K562 (cell line): ENCODE results near the gene ANKRD27. TPM values are rescaled to one million over a fixed set of nuclear protein-coding genes. Genes with fewer than 3 reads are reported as not detected.

Experiments used
- ATAC-seq: fragments of 200-7000 bp; cut with Tn5 transposase; 3 replicates; pipeline ENCODE4 v1.9.1; 2020; ENCODE audit warnings: moderate library complexity
- BruUV-seq: library from RNA; stranded (reverse); fragments of 400-500 nt; replicated peaks from 2 replicates; lab custom pipeline; 2021; lab: Mats Ljungman, UMichigan
- CTCF ChIA-PET: fragments of 300-600 bp; formaldehyde crosslinking; extraction: SDS; loops from one replicate; lab custom pipeline; 2021; ENCODE audit warnings: low intra/inter-chr PET ratio; lab: Yijun Ruan, JAX
- POLR2A ChIA-PET: fragments of 300-600, 350-650 bp; sonication (Branson Sonifier 250); formaldehyde crosslinking; extraction: SDS; loops from one replicate; lab custom pipeline; 2021; ENCODE audit warnings: antibody characterized with exemption, inconsistent platforms; lab: Yijun Ruan, JAX
- DNase-seq, 4 experiments: peaks; one replicate each; pipeline versions ENCODE4 v3.0.0 to v3.0.0-alpha.2; 2011 to 2018; ENCODE audit warnings: low spot score in 3 of 4, mixed read lengths in 3 of 4; ENCODE audit errors: extremely low read depth in 1 of 4
- FAIRE-seq: peaks from 2 replicates; lab custom pipeline; 2011; peaks lifted over from hg19 to GRCh38; lab: Jason Lieb, UNC
- H2AFZ ChIP-seq: 2 replicates; pipeline ENCODE4 v1.6.0; 2011; ENCODE audit warnings: low read depth, low read length, control low read depth, inconsistent platforms
- H3K27ac ChIP-seq: fragments of 200-600 bp; 3 replicates; pipeline ENCODE4 v1.8.0; 2011; ENCODE audit warnings: low read depth, mild to moderate bottlenecking, control low read depth, inconsistent platforms, low read length, moderate library complexity, mixed read lengths; ENCODE audit errors: extremely low read depth
- H3K27me3 ChIP-seq, 2 experiments: fragments of 300-600 bp in 1 of 2; 2 replicates in 1 of 2; 3 replicates in 1 of 2; pipeline versions ENCODE4 v1.6.0 to v1.8.0; 2011; ENCODE audit warnings: inconsistent platforms in 2 of 2, low read length in 2 of 2, mild to moderate bottlenecking in 1 of 2, mixed read lengths in 1 of 2, moderate library complexity in 1 of 2; ENCODE audit not compliant: control insufficient read depth in 2 of 2, insufficient read depth in 2 of 2
- H3K36me3 ChIP-seq: fragments of 300-600 bp; 3 replicates; pipeline ENCODE4 v1.8.0; 2011; ENCODE audit warnings: mild to moderate bottlenecking, low read length, inconsistent platforms; ENCODE audit not compliant: control insufficient read depth, insufficient read depth
- H3K4me1 ChIP-seq, 2 experiments: fragments of 200-600 bp in 1 of 2; replicated peaks in 1 of 2; 2 replicates in 1 of 2; 3 replicates in 1 of 2; pipeline versions ENCODE4 v1.5.1 to v1.8.0; 2011; ENCODE audit warnings: inconsistent platforms in 2 of 2, low read length in 2 of 2, mild to moderate bottlenecking in 1 of 2, mixed read lengths in 1 of 2, moderate library complexity in 1 of 2; ENCODE audit not compliant: control insufficient read depth in 2 of 2, insufficient read depth in 2 of 2
- H3K4me2 ChIP-seq: 2 replicates; pipeline ENCODE4 v1.6.1; 2011; ENCODE audit warnings: low read length, control low read depth, inconsistent platforms, mixed read lengths; ENCODE audit not compliant: insufficient read depth
- H3K4me3 ChIP-seq: fragments of 200-600 bp; sonication (generic), shearing (Covaris generic); 2 replicates; pipeline ENCODE4 v1.5.1; 2016; ENCODE audit warnings: control low read depth, inconsistent platforms
- H3K79me2 ChIP-seq: fragments of 200-600 bp; 3 replicates; pipeline ENCODE4 v1.8.0; 2011; ENCODE audit warnings: low read length, inconsistent platforms; ENCODE audit not compliant: control insufficient read depth, insufficient read depth
- H3K9ac ChIP-seq, 2 experiments: 2 replicates each; pipeline versions ENCODE4 v1.6.0 to v1.6.1; 2011; ENCODE audit warnings: low read depth in 2 of 2, low read length in 2 of 2, control low read depth in 1 of 2, inconsistent platforms in 1 of 2, mild to moderate bottlenecking in 1 of 2, mixed read lengths in 1 of 2; ENCODE audit not compliant: insufficient read depth in 1 of 2
- H3K9me1 ChIP-seq: one replicate; pipeline ENCODE4 v1.6.0; 2011; ENCODE audit warnings: inconsistent platforms, mild to moderate bottlenecking, low read length, moderate library complexity; ENCODE audit not compliant: control insufficient read depth, insufficient read depth
- H3K9me3 ChIP-seq: replicated peaks from 2 replicates; pipeline ENCODE4 v1.5.1; 2011; ENCODE audit warnings: low read depth, low read length, inconsistent platforms; ENCODE audit not compliant: control insufficient read depth, insufficient read depth
- H4K20me1 ChIP-seq: replicated peaks from 2 replicates; pipeline ENCODE4 v1.6.1; 2011; ENCODE audit warnings: low read length, inconsistent platforms, mixed read lengths; ENCODE audit not compliant: control insufficient read depth, insufficient read depth
- CHD4 ChIP-seq: fragments of 200-600 bp; sonication (generic); IDR thresholded peaks from 3 replicates; pipeline ENCODE4 v1.6.1; 2012; ENCODE audit warnings: low read depth, mild to moderate bottlenecking, mixed read lengths, low read length, inconsistent platforms; ENCODE audit not compliant: insufficient read depth, insufficient replicate concordance, poor library complexity, severe bottlenecking
- COPS2 ChIP-seq: fragments of 450-650 bp; conservative IDR thresholded peaks from 2 replicates; pipeline ENCODE4 v1.6.1; 2016; ENCODE audit warnings: mild to moderate bottlenecking, moderate library complexity
- FOS ChIP-seq: IDR thresholded peaks from 3 replicates; pipeline ENCODE4 v1.6.1; 2011; ENCODE audit not compliant: insufficient read length; ENCODE audit errors: extremely low read depth
- LCOR ChIP-seq: sonication (generic); formaldehyde crosslinking; IDR thresholded peaks from 2 replicates; pipeline ENCODE4 v1.8.0; 2022; ENCODE audit warnings: mild to moderate bottlenecking, missing genetic modification reagents
- MAFF ChIP-seq: IDR thresholded peaks from 2 replicates; pipeline ENCODE4 v1.6.1; 2012; ENCODE audit warnings: low read length, improper control_type of control experiment
- NR2C1 ChIP-seq, 2 experiments: fragments of 450-650 bp; IDR thresholded peaks; 2 replicates each; pipeline ENCODE4 v1.6.1; 2017; ENCODE audit warnings: mild to moderate bottlenecking in 2 of 2, antibody characterized with exemption in 1 of 2, inconsistent platforms in 1 of 2, missing compliant biosample characterization in 1 of 2, missing genetic modification characterization in 1 of 2
- PHF21A ChIP-seq: fragments of 450-650 bp; IDR thresholded peaks from 2 replicates; pipeline ENCODE4 v1.6.1; 2017; ENCODE audit warnings: low read depth, borderline replicate concordance
- PML ChIP-seq: IDR thresholded peaks from 2 replicates; pipeline ENCODE4 v1.6.1; 2012; ENCODE audit warnings: low read length, inconsistent platforms
- SMARCC2 ChIP-seq: fragments of 450-650 bp; IDR thresholded peaks from 2 replicates; pipeline ENCODE4 v1.6.1; 2017; ENCODE audit warnings: antibody characterized with exemption, moderate library complexity, mild to moderate bottlenecking, low read depth
- ZNF121 ChIP-seq: sonication (generic); formaldehyde crosslinking; conservative IDR thresholded peaks from 2 replicates; pipeline ENCODE4 v1.8.0; 2022; ENCODE audit warnings: missing genetic modification reagents
- WGBS: fragments of 100-300 bp; shearing (Covaris generic); methylation state at CpG from one replicate; pipeline ENCODE4 v1.1.6; 2016; ENCODE audit warnings: low coverage, mixed read lengths; ENCODE audit not compliant: insufficient coverage; ENCODE audit errors: missing lambda C conversion rate; 5-methylcytosine and 5-hydroxymethylcytosine counted together
- in situ Hi-C: fragments of 300-500 bp; cut with MboI; formaldehyde crosslinking; loops from 4 replicates; pipeline ENCODE4 v1.15.0; 2018; ENCODE audit warnings: inconsistent platforms, mixed read lengths
- intact Hi-C: fragments of 100-400 bp; cut with micrococcal nuclease; formaldehyde crosslinking; loops from 2 replicates; pipeline ENCODE4 v1.14.2; 2022
- polyA plus RNA-seq, 8 experiments: library from polyadenylated mRNA; depleted of rRNA in 4 of 8; stranded (reverse) in 5 of 8; unstranded in 3 of 8; fragments of >200 nt; fragmentation: Nextera tagmentation in 2 of 8; fragmentation: Illumina TruSeq in 1 of 8; extraction: Ambion mirVana in 2 of 8; extraction: Trizol in 1 of 8; gene quantifications; 2 replicates each; pipeline versions ENCODE4 v1.2.1 to v1.2.3, GENCODE V29; 2011 to 2014; ENCODE audit warnings: inconsistent platforms in 1 of 8, missing spikeins in 1 of 8
- total RNA-seq, 7 experiments: library from RNA; depleted of rRNA in 6 of 7; stranded (reverse); fragments of >200 nt in 6 of 7; fragmentation: Illumina TruSeq in 2 of 7; extraction: Trizol in 2 of 7; gene quantifications; 2 replicates each; pipeline versions ENCODE4 v1.2.1 to v1.2.3, GENCODE V29; 2011 to 2021; ENCODE audit warnings: low replicate concordance in 1 of 7
- TF ChIP-seq, protein P1 (sequence below): sonication (generic); formaldehyde crosslinking; IDR thresholded peaks from 2 replicates; pipeline ENCODE4 v1.8.1; 2023; ENCODE audit warnings: mild to moderate bottlenecking, missing genetic modification reagents
- TF ChIP-seq, protein P2 (sequence below): sonication (generic); formaldehyde crosslinking; IDR thresholded peaks from 2 replicates; pipeline ENCODE4 v1.4.0; 2020; ENCODE audit warnings: mild to moderate bottlenecking, missing genetic modification reagents
- TF ChIP-seq, protein P3 (sequence below): fragments of 450-650 bp; IDR thresholded peaks from 2 replicates; pipeline ENCODE4 v1.6.1; 2018; ENCODE audit not compliant: partially characterized antibody

ANKRD27 gene
- total and polyA plus RNA-seq, 9 of the 15 experiments (the other 6 are each of a cell fraction or from before 2014, with no cell fraction given), result 5.3 to 71.3 (median 54.2) TPM

GRCh38 chr19:32674931-32675719, at the start of gene ANKRD27 (continued):
- TF ChIP-seq, protein P1, sequence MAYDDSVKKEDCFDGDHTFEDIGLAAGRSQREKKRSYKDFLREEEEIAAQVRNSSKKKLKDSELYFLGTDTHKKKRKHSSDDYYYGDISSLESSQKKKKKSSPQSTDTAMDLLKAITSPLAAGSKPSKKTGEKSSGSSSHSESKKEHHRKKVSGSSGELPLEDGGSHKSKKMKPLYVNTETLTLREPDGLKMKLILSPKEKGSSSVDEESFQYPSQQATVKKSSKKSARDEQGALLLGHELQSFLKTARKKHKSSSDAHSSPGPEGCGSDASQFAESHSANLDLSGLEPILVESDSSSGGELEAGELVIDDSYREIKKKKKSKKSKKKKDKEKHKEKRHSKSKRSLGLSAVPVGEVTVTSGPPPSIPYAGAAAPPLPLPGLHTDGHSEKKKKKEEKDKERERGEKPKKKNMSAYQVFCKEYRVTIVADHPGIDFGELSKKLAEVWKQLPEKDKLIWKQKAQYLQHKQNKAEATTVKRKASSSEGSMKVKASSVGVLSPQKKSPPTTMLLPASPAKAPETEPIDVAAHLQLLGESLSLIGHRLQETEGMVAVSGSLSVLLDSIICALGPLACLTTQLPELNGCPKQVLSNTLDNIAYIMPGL, result no peak
- TF ChIP-seq, protein P2, sequence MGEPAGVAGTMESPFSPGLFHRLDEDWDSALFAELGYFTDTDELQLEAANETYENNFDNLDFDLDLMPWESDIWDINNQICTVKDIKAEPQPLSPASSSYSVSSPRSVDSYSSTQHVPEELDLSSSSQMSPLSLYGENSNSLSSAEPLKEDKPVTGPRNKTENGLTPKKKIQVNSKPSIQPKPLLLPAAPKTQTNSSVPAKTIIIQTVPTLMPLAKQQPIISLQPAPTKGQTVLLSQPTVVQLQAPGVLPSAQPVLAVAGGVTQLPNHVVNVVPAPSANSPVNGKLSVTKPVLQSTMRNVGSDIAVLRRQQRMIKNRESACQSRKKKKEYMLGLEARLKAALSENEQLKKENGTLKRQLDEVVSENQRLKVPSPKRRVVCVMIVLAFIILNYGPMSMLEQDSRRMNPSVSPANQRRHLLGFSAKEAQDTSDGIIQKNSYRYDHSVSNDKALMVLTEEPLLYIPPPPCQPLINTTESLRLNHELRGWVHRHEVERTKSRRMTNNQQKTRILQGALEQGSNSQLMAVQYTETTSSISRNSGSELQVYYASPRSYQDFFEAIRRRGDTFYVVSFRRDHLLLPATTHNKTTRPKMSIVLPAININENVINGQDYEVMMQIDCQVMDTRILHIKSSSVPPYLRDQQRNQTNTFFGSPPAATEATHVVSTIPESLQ, result no peak

DNA sequence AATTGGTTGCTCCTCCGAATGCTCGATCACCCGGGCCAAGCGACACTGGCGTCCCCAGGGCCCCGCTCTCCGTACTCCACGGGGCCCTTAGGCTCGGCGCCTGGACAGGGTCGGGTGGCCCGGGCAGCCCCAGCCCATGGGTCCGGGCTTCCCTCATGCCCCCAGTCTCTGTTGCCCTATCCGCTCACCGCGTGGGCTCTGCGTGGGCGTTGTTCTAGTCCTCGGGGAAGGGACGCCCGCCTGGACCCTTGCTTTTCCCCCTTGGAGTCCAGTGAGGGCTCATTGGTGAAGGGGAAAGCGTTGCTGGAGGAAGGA, 45.9 kb upstream of the ANKRD27 start:
- no peak overlapping the region for H3K4me3 ChIP-seq

More for the DNA sequence above, 45.9 kb upstream of the ANKRD27 start:
- no peak overlapping the region for H3K27ac ChIP-seq
- no peaks in the 10 kb centered on the region for H4K20me1 ChIP-seq
- H3K27me3 ChIP-seq, result no peaks in the 10 kb centered on the region
- FAIRE-seq, result no peak
- no peak overlapping the region for H3K9ac ChIP-seq
- peaks cover 3% of the 10 kb centered on the region; the same call in 1 of the 3 replicates for H3K36me3 ChIP-seq
- no peaks in the 10 kb centered on the region for H3K79me2 ChIP-seq
- ChIA-PET CTCF (no interaction called here), POLR2A (no interaction called here)
- ATAC-seq, result no peak
- DNase-seq, result no peak
- intact Hi-C loops (no loop called here), in situ Hi-C loops (no loop called here)
- no peak overlapping the region for H2AFZ ChIP-seq
- TF ChIP-seq MAFF (no peak), FOS (no peak), CHD4 (no peak), PHF21A (no peak), LCOR (CRISPR knock-in tag) (no peak), SMARCC2 (no peak), ZNF121 (no peak), PML (no peak), COPS2 (no peak), NR2C1 (IDR thresholded peaks at IDR 0.05) (no peak), NR2C1 (tag; IDR thresholded peaks at IDR 0.05) (no peak)
- TF ChIP-seq, protein P3, sequence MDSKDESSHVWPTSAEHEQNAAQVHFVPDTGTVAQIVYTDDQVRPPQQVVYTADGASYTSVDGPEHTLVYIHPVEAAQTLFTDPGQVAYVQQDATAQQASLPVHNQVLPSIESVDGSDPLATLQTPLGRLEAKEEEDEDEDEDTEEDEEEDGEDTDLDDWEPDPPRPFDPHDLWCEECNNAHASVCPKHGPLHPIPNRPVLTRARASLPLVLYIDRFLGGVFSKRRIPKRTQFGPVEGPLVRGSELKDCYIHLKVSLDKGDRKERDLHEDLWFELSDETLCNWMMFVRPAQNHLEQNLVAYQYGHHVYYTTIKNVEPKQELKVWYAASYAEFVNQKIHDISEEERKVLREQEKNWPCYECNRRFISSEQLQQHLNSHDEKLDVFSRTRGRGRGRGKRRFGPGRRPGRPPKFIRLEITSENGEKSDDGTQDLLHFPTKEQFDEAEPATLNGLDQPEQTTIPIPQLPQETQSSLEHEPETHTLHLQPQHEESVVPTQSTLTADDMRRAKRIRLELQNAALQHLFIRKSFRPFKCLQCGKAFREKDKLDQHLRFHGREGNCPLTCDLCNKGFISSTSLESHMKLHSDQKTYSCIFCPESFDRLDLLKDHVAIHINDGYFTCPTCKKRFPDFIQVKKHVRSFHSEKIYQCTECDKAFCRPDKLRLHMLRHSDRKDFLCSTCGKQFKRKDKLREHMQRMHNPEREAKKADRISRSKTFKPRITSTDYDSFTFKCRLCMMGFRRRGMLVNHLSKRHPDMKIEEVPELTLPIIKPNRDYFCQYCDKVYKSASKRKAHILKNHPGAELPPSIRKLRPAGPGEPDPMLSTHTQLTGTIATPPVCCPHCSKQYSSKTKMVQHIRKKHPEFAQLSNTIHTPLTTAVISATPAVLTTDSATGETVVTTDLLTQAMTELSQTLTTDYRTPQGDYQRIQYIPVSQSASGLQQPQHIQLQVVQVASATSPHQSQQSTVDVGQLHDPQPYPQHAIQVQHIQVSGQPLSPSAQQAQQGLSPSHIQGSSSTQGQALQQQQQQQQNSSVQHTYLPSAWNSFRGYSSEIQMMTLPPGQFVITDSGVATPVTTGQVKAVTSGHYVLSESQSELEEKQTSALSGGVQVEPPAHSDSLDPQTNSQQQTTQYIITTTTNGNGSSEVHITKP, result no peak
- WGBS, result 85% methylated on average over 20 of the region's 22 CpGs
- BruUV-seq, result no TSS peak
- H3K9me1 ChIP-seq, result no peaks in the 10 kb centered on the region
- H3K9me3 ChIP-seq, result no peaks in the 10 kb centered on the region
- no peaks in the 10 kb centered on the region; a peak in 2 of 5 replicates for H3K4me1 ChIP-seq
- no peak overlapping the region for H3K4me2 ChIP-seq
